ENCODE results near the gene SSNA1. TPM values are rescaled to one million over a fixed set of nuclear protein-coding genes. Genes with fewer than 3 reads are reported as not detected.

Gene SSNA1
- total and polyA plus RNA-seq, 2 donors (not counting 1 experiment from before 2014, with no cell fraction given) = 37.7 to 56.3 TPM

GRCh38 chr9:137182836-137183235, 5.6 kb upstream of the SSNA1 start:
- no peaks in the 10 kb centered on the region for H3K9me3 ChIP-seq (ENCODE audit: control insufficient read depth, insufficient read depth, low read depth, low read length)
- H3K27me3 ChIP-seq (ENCODE audit: control insufficient read depth, insufficient read depth, low read length) = no peaks in the 10 kb centered on the region
- no peak overlapping the region for H3K27ac ChIP-seq (ENCODE audit: insufficient read depth, low read length)
- no peak overlapping the region for H2AFZ ChIP-seq (ENCODE audit: low read length)
- no peak overlapping the region for H3K4me2 ChIP-seq (ENCODE audit: extremely low read depth, insufficient read depth, low read length)
- peaks cover 39% of the 10 kb centered on the region for H3K36me3 ChIP-seq (ENCODE audit: control insufficient read depth, insufficient read depth, low read length)
- H3K79me2 ChIP-seq (ENCODE audit: control insufficient read depth, insufficient read depth, low read length) = peaks cover 11% of the 10 kb centered on the region
- H3K4me1 ChIP-seq (ENCODE audit: control insufficient read depth, extremely low read depth, insufficient read depth, low read length) = peaks cover 13% of the 10 kb centered on the region
- no peak overlapping the region for H3K9ac ChIP-seq (ENCODE audit: insufficient read depth, low read length)
- TF ChIP-seq CTCF (conservative IDR thresholded peaks at IDR 0.05 in 1 of 2, IDR thresholded peaks at IDR 0.05 in 1 of 2; ENCODE audit: low read depth in 1 of 2, low read length in 2 of 2) = no peak
- TF ChIP-seq EZH2 (IDR thresholded peaks at IDR 0.05; ENCODE audit: low read length, missing control alignments) = no peak
- no peaks in the 10 kb centered on the region for H4K20me1 ChIP-seq (ENCODE audit: control insufficient read depth, extremely low read depth, insufficient read depth, low read length)
- H3K4me3 ChIP-seq (replicated peaks in 1 of 4; ENCODE audit: control extremely low read depth in 1 of 4, insufficient read depth in 1 of 4, low read depth in 3 of 4, low read length in 4 of 4) = no peak overlapping the region
- no peak for DNase-seq (ENCODE audit: low read depth in 2 of 2)

- H3K36me3 ChIP-seq (ENCODE audit: control insufficient read depth, insufficient read depth, low read length) = peaks cover 39% of the 10 kb centered on the region
- no peak overlapping the region for H3K27ac ChIP-seq (ENCODE audit: insufficient read depth, low read length)
Measured at GRCh38 chr9:137183980-137184595, 4.4 kb upstream of the SSNA1 start.

More at GRCh38 chr9:137183980-137184595, 4.4 kb upstream of the SSNA1 start:
- H3K79me2 ChIP-seq (ENCODE audit: control insufficient read depth, insufficient read depth, low read length) = peaks cover 15% of the 10 kb centered on the region
- DNase-seq (ENCODE audit: low read depth in 2 of 2) = no peak
- H2AFZ ChIP-seq (ENCODE audit: low read length) = no peak overlapping the region
- TF ChIP-seq CTCF (conservative IDR thresholded peaks at IDR 0.05 in 1 of 2, IDR thresholded peaks at IDR 0.05 in 1 of 2; ENCODE audit: low read depth in 1 of 2, low read length in 2 of 2) (no peak), EZH2 (IDR thresholded peaks at IDR 0.05; ENCODE audit: low read length, missing control alignments) (no peak)
- no peaks in the 10 kb centered on the region for H3K9me3 ChIP-seq (ENCODE audit: control insufficient read depth, insufficient read depth, low read depth, low read length)
- no peaks in the 10 kb centered on the region for H4K20me1 ChIP-seq (ENCODE audit: control insufficient read depth, extremely low read depth, insufficient read depth, low read length)
- no peak overlapping the region for H3K4me2 ChIP-seq (ENCODE audit: extremely low read depth, insufficient read depth, low read length)
- H3K4me3 ChIP-seq (replicated peaks in 1 of 4; ENCODE audit: control extremely low read depth in 1 of 4, insufficient read depth in 1 of 4, low read depth in 3 of 4, low read length in 4 of 4) = no peak overlapping the region
- peaks cover 12% of the 10 kb centered on the region for H3K4me1 ChIP-seq (ENCODE audit: control insufficient read depth, extremely low read depth, insufficient read depth, low read length)
- no peaks in the 10 kb centered on the region for H3K27me3 ChIP-seq (ENCODE audit: control insufficient read depth, insufficient read depth, low read length)
- no peak overlapping the region for H3K9ac ChIP-seq (ENCODE audit: insufficient read depth, low read length)

All from fibroblast of lung (primary cell).